Body of pancreas (tissue), 4 donors: Measurements from ENCODE around the gene C10orf105.

Experiments used
- POLR2A ChIP-seq, 3 donors: fragments of 450-650 bp; IDR thresholded peaks; one replicate each; pipeline ENCODE4 v1.6.1; 2016; ENCODE audit warnings: antibody characterized with exemption in 3 of 3, mild to moderate bottlenecking in 2 of 3
- TF ChIP-seq, protein P1 (sequence below), 7 experiments: fragments of 450-650 bp in 4 of 7; fragments of 200-600 bp in 3 of 7; sonication (generic) in 3 of 7; IDR thresholded peaks; one replicate each; pipeline ENCODE4 v1.5.1; 2016 to 2019; ENCODE audit warnings: antibody characterized with exemption in 7 of 7

DNA sequence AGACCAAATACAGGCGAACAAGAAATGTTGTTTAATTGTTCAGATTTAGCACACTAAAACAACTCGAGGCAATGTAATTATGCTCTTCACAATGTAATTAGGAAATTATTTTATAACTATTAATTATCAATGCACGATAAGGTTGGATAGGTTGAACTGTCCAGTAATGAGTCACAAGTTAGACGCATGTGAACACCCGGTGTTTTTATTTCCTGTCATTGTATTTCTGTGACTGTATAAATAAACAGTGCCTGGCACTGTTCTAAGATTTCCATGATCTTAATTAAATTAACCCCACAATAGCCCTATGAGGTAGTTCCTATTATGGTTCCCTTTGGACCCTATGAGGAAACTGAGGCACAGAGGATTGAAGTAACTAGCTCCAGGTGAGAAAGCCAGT, 26.2 kb downstream of the C10orf105 start:
- TF ChIP-seq, protein P1, sequence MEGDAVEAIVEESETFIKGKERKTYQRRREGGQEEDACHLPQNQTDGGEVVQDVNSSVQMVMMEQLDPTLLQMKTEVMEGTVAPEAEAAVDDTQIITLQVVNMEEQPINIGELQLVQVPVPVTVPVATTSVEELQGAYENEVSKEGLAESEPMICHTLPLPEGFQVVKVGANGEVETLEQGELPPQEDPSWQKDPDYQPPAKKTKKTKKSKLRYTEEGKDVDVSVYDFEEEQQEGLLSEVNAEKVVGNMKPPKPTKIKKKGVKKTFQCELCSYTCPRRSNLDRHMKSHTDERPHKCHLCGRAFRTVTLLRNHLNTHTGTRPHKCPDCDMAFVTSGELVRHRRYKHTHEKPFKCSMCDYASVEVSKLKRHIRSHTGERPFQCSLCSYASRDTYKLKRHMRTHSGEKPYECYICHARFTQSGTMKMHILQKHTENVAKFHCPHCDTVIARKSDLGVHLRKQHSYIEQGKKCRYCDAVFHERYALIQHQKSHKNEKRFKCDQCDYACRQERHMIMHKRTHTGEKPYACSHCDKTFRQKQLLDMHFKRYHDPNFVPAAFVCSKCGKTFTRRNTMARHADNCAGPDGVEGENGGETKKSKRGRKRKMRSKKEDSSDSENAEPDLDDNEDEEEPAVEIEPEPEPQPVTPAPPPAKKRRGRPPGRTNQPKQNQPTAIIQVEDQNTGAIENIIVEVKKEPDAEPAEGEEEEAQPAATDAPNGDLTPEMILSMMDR (IDR thresholded peaks at IDR 0.05) = no peak
- no peak for TF ChIP-seq POLR2A (IDR thresholded peaks at IDR 0.05)
